HCT116 (cell line): ENCODE results near the gene ZNF12. TPM values are rescaled to one million over a fixed set of nuclear protein-coding genes. Genes with fewer than 3 reads are reported as not detected.
"Not testable (repeated sequence)": the region's sequence is repeated elsewhere in the genome, so short reads cannot be mapped to it uniquely, and the experiment has no call there.

Experiments
- ATAC-seq: fragments of 200-7000 bp; cut with Tn5 transposase; 2 replicates; pipeline ENCODE4 v1.9.1; 2020; ENCODE audit warnings: mild to moderate bottlenecking, moderate library complexity
- BruUV-seq: library from RNA; stranded (reverse); fragments of 400-500 nt; replicated peaks from 2 replicates; lab custom pipeline; 2021; lab: Mats Ljungman, UMichigan
- CTCF ChIA-PET: fragments of 300-600 bp; sonication (Branson Sonifier 250); formaldehyde crosslinking; loops from one replicate; lab custom pipeline; 2021; ENCODE audit warnings: antibody characterized with exemption; lab: Charles Lee
- POLR2A ChIA-PET: fragments of 300-600, 350-600 bp; sonication (Branson Sonifier 250); formaldehyde crosslinking; loops from one replicate; lab custom pipeline; 2021; ENCODE audit warnings: antibody characterized with exemption; lab: Charles Lee
- RAD21 ChIA-PET, 2 experiments: fragments of 300-600 bp; sonication (Branson Sonifier 250); formaldehyde crosslinking; loops; one replicate each; lab custom pipeline; 2023; ENCODE audit warnings: low total read pairs in 2 of 2; ENCODE audit not compliant: uncharacterized antibody in 2 of 2, unreplicated experiment in 2 of 2, low non-redundant PET in 1 of 2; lab: Charles Lee
- DNase-seq: peaks from one replicate; pipeline ENCODE4 v3.0.0-alpha.2; 2010; ENCODE audit warnings: low read depth, low spot score
- H2AFZ ChIP-seq: fragments of 200-600 bp; shearing (Covaris generic), sonication (generic); 2 replicates; pipeline ENCODE4 v1.6.1; 2017; ENCODE audit warnings: low read depth, mixed run types, mixed read lengths, antibody characterized with exemption, low read length; ENCODE audit not compliant: poor library complexity, severe bottlenecking
- H3K27ac ChIP-seq: 2 replicates; pipeline ENCODE4 v1.5.1; 2012; ENCODE audit warnings: low read depth, low read length
- H3K27me3 ChIP-seq: fragments of 200-600 bp; sonication (generic); 2 replicates; pipeline ENCODE4 v1.6.1; 2016; ENCODE audit warnings: mixed run types, low read length, mixed read lengths; ENCODE audit not compliant: insufficient read depth
- H3K36me3 ChIP-seq, 2 experiments: fragments of 200-500 bp in 1 of 2; fragments of 200-600 bp in 1 of 2; sonication (Bioruptor generic) in 1 of 2; sonication (generic) in 1 of 2; 2 replicates each; pipeline versions ENCODE4 v1.5.1 to v1.6.1; 2014 to 2016; ENCODE audit warnings: low read length in 2 of 2, inconsistent platforms in 1 of 2, mixed read lengths in 1 of 2, mixed run types in 1 of 2; ENCODE audit not compliant: insufficient read depth in 2 of 2, control insufficient read depth in 1 of 2
- H3K4me1 ChIP-seq, 2 experiments: fragments of 200-600 bp in 1 of 2; sonication (generic) in 1 of 2; 2 replicates each; pipeline versions ENCODE4 v1.5.1 to v1.6.1; 2012 to 2017; ENCODE audit warnings: low read length in 2 of 2, inconsistent platforms in 1 of 2, mild to moderate bottlenecking in 1 of 2, mixed read lengths in 1 of 2, mixed run types in 1 of 2, moderate library complexity in 1 of 2; ENCODE audit not compliant: insufficient read depth in 2 of 2, control insufficient read depth in 1 of 2
- H3K4me2 ChIP-seq: fragments of 200-600 bp; sonication (generic); 2 replicates; pipeline ENCODE4 v1.6.1; 2017; ENCODE audit warnings: mixed run types, low read length, mixed read lengths
- H3K4me3 ChIP-seq, 2 experiments: fragments of 200-600 bp in 1 of 2; sonication (generic) in 1 of 2; replicated peaks in 1 of 2; 2 replicates each; pipeline ENCODE4 v1.5.1; 2011 to 2016; ENCODE audit warnings: low read length in 2 of 2, control low read depth in 1 of 2, low read depth in 1 of 2, mild to moderate bottlenecking in 1 of 2, mixed read lengths in 1 of 2, mixed run types in 1 of 2
- H3K79me2 ChIP-seq: fragments of 200-600 bp; sonication (generic); 2 replicates; pipeline ENCODE4 v1.6.1; 2017; ENCODE audit warnings: mild to moderate bottlenecking, mixed run types, low read length, moderate library complexity, mixed read lengths; ENCODE audit not compliant: insufficient read depth
- H3K9ac ChIP-seq: fragments of 200-600 bp; sonication (generic); 2 replicates; pipeline ENCODE4 v1.6.1; 2016; ENCODE audit warnings: low read length, mixed read lengths
- H3K9me2 ChIP-seq: fragments of 200-600 bp; sonication (generic), shearing (Covaris generic); 2 replicates; pipeline ENCODE4 v1.6.1; 2017; ENCODE audit warnings: mixed run types, mild to moderate bottlenecking, moderate library complexity; ENCODE audit not compliant: insufficient read depth
- H3K9me3 ChIP-seq, 2 experiments: fragments of 200-500 bp in 1 of 2; fragments of 200-600 bp in 1 of 2; sonication (Bioruptor generic) in 1 of 2; sonication (generic) in 1 of 2; 2 replicates each; pipeline ENCODE4 v1.6.1; 2014 to 2017; ENCODE audit warnings: low read length in 2 of 2, mixed read lengths in 2 of 2, inconsistent platforms in 1 of 2, low read depth in 1 of 2, mild to moderate bottlenecking in 1 of 2, mixed run types in 1 of 2, moderate library complexity in 1 of 2; ENCODE audit not compliant: control insufficient read depth in 1 of 2, insufficient read depth in 1 of 2
- H4K20me1 ChIP-seq: fragments of 200-600 bp; sonication (generic), shearing (Covaris generic); 2 replicates; pipeline ENCODE4 v1.6.1; 2017; ENCODE audit warnings: mixed run types, mild to moderate bottlenecking, moderate library complexity; ENCODE audit not compliant: insufficient read depth
- ATF3 ChIP-seq: IDR thresholded peaks from 2 replicates; pipeline ENCODE4 v1.6.1; 2012
- CEBPB ChIP-seq: IDR thresholded peaks from 2 replicates; pipeline ENCODE4 v1.6.1; 2012; ENCODE audit warnings: low read depth
- EZH2 ChIP-seq: fragments of 200-600 bp; sonication (generic); IDR thresholded peaks from 2 replicates; pipeline ENCODE4 v1.6.1; 2017; ENCODE audit warnings: antibody characterized with exemption, mixed run types
- FOSL1 ChIP-seq: IDR thresholded peaks from 2 replicates; pipeline ENCODE4 v1.6.1; 2012; ENCODE audit warnings: low read depth
- JUND ChIP-seq: IDR thresholded peaks from 2 replicates; pipeline ENCODE4 v1.6.1; 2012
- SIN3A ChIP-seq: IDR thresholded peaks from 2 replicates; pipeline ENCODE4 v1.6.1; 2012; ENCODE audit warnings: low read depth
- SP1 ChIP-seq: IDR thresholded peaks from 2 replicates; pipeline ENCODE4 v1.6.1; 2012; ENCODE audit warnings: low read depth
- intact Hi-C: fragments of 100-400 bp; cut with micrococcal nuclease; formaldehyde crosslinking; loops from 2 replicates; pipeline ENCODE4 v1.10.0; 2022
- total RNA-seq: library from RNA; stranded (reverse); gene quantifications from one replicate; pipeline ENCODE4 v1.2.1, GENCODE V29; 2021; ENCODE audit not compliant: unreplicated experiment
- TF ChIP-seq, protein P1 (sequence below), 3 experiments: fragments of 200-600 bp in 1 of 3; sonication (generic) in 1 of 3; IDR thresholded peaks in 2 of 3; conservative IDR thresholded peaks in 1 of 3; 2 replicates each; pipeline ENCODE4 v1.5.1; 2012 to 2017; ENCODE audit warnings: low read depth in 2 of 3, low read length in 2 of 3, antibody characterized with exemption in 1 of 3, borderline replicate concordance in 1 of 3, control low read depth in 1 of 3, mild to moderate bottlenecking in 1 of 3, mixed read lengths in 1 of 3, mixed run types in 1 of 3, moderate library complexity in 1 of 3; ENCODE audit not compliant: insufficient read depth in 1 of 3
- TF ChIP-seq, protein P2 (sequence below): IDR thresholded peaks from 2 replicates; pipeline ENCODE4 v1.6.1; 2011; ENCODE audit warnings: mild to moderate bottlenecking, low read length, moderate library complexity; ENCODE audit not compliant: insufficient replicate concordance; ENCODE audit errors: extremely low read depth

The ZNF12 gene
- total RNA-seq, 1 experiment from 2014 or later: 19.0 TPM

DNA sequence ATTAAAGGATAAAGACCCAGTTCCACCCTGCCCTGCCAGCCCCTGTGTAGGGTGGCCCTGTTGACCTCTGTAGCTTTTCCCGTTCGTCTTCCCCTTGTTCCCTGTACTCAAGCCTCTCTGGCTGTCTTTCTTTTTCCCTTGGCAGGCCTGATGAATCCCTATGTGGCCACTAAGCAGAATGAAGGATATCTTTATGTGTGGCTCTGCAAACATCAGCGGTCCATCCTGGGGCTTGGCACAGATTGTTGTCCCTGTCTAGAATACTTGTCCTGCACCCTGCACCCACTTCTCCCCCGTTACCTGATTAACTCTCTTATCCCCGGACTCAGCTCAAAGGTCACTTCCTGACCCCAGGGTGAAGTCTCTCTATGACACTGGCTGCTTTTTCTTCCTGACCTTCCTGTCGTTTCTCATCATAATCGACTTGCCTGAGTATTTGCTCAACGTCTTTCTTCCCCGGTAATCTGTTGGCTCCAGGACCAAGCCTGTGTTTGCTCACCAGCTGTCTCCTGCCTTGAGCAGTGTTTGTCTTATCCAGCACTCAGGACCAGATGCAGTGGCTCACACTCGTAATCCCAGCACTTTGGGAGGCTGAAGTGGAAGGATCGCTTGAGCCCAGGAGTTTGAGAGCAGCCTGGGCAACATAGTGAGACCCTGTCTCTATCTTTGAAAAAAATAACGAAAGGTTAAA, 37.8 kb upstream of the ZNF12 start:
- ATAC-seq, CTCF ChIA-PET: not testable (repeated sequence)

GRCh38 chr7:6738415-6738814, 31.7 kb upstream of the ZNF12 start:
- H3K27ac ChIP-seq, intact Hi-C loops, H3K4me2 ChIP-seq, H4K20me1 ChIP-seq, POLR2A ChIA-PET, BruUV-seq, H3K4me1 ChIP-seq, CTCF ChIA-PET, RAD21 ChIA-PET, H3K4me3 ChIP-seq, H3K9me3 ChIP-seq, ATAC-seq, H3K27me3 ChIP-seq, H3K9me2 ChIP-seq, H2AFZ ChIP-seq, H3K9ac ChIP-seq, DNase-seq: not testable (repeated sequence)
- H3K36me3 ChIP-seq: peaks cover 20 to 24% of the 10 kb centered on the region in 2 experiments
- peaks cover 25% of the 10 kb centered on the region for H3K79me2 ChIP-seq

More for the DNA sequence above, 37.8 kb upstream of the ZNF12 start:
- H3K27ac ChIP-seq, H3K36me3 ChIP-seq, H4K20me1 ChIP-seq, H3K79me2 ChIP-seq, H3K4me3 ChIP-seq, H3K9ac ChIP-seq, POLR2A ChIA-PET, DNase-seq, H3K4me2 ChIP-seq, H3K4me1 ChIP-seq, RAD21 ChIA-PET, intact Hi-C loops, H3K27me3 ChIP-seq, H3K9me2 ChIP-seq, H2AFZ ChIP-seq, H3K9me3 ChIP-seq, BruUV-seq: not testable (repeated sequence)

GRCh38 chr7:6730343-6730633, 23.5 kb upstream of the ZNF12 start:
- H3K9me3 ChIP-seq: no peaks in the 10 kb centered on the region
- intact Hi-C loops: no loop called here
- H4K20me1 ChIP-seq: no peaks in the 10 kb centered on the region
- peak overlapping the region; percentile 79 for H3K27ac ChIP-seq
- H3K9me2 ChIP-seq: no peaks in the 10 kb centered on the region
- H3K4me3 ChIP-seq: peak overlapping the region; percentile 86 to 91
- CTCF ChIA-PET: no interaction called here
- no peaks in the 10 kb centered on the region for H3K27me3 ChIP-seq
- H3K4me2 ChIP-seq: peak overlapping the region; percentile 69
- DNase-seq (no peak), ATAC-seq (no peak)
- RAD21 ChIA-PET: no interaction called here
- peaks cover 41% of the 10 kb centered on the region for H3K79me2 ChIP-seq
- POLR2A ChIA-PET: no interaction called here
- BruUV-seq: no TSS peak
- H3K36me3 ChIP-seq: peaks cover 11 to 12% of the 10 kb centered on the region in 2 experiments; a peak in 3 of 4 replicates
- no peak overlapping the region for H2AFZ ChIP-seq
- peak overlapping the region; percentile 94 for H3K9ac ChIP-seq
- peaks cover 17 to 21% of the 10 kb centered on the region in 2 experiments for H3K4me1 ChIP-seq
- TF ChIP-seq CEBPB: no peak
- TF ChIP-seq, protein P1, sequence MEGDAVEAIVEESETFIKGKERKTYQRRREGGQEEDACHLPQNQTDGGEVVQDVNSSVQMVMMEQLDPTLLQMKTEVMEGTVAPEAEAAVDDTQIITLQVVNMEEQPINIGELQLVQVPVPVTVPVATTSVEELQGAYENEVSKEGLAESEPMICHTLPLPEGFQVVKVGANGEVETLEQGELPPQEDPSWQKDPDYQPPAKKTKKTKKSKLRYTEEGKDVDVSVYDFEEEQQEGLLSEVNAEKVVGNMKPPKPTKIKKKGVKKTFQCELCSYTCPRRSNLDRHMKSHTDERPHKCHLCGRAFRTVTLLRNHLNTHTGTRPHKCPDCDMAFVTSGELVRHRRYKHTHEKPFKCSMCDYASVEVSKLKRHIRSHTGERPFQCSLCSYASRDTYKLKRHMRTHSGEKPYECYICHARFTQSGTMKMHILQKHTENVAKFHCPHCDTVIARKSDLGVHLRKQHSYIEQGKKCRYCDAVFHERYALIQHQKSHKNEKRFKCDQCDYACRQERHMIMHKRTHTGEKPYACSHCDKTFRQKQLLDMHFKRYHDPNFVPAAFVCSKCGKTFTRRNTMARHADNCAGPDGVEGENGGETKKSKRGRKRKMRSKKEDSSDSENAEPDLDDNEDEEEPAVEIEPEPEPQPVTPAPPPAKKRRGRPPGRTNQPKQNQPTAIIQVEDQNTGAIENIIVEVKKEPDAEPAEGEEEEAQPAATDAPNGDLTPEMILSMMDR (IDR thresholded peaks at IDR 0.05 in 2 of 3, conservative IDR thresholded peaks at IDR 0.05 in 1 of 3; ENCODE audit: borderline replicate concordance in 1 of 3, insufficient read depth in 1 of 3, low read depth in 2 of 3, low read length in 2 of 3): no peak
- TF ChIP-seq SP1: no peak
- TF ChIP-seq SIN3A: no peak
- TF ChIP-seq FOSL1: no peak
- TF ChIP-seq JUND: no peak
- no peak for TF ChIP-seq ATF3
- no peak for TF ChIP-seq EZH2
- TF ChIP-seq, protein P2, sequence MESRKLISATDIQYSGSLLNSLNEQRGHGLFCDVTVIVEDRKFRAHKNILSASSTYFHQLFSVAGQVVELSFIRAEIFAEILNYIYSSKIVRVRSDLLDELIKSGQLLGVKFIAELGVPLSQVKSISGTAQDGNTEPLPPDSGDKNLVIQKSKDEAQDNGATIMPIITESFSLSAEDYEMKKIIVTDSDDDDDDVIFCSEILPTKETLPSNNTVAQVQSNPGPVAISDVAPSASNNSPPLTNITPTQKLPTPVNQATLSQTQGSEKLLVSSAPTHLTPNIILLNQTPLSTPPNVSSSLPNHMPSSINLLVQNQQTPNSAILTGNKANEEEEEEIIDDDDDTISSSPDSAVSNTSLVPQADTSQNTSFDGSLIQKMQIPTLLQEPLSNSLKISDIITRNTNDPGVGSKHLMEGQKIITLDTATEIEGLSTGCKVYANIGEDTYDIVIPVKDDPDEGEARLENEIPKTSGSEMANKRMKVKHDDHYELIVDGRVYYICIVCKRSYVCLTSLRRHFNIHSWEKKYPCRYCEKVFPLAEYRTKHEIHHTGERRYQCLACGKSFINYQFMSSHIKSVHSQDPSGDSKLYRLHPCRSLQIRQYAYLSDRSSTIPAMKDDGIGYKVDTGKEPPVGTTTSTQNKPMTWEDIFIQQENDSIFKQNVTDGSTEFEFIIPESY: no peak
